AG09319 (cell line): ENCODE data around the gene PYM1.

Experiments
- DNase-seq: peaks from one replicate; pipeline ENCODE4 v3.0.0-alpha.2; 2010; ENCODE audit warnings: low read depth; ENCODE audit errors: extremely low read depth
- CTCF ChIP-seq: IDR thresholded peaks from 2 replicates; pipeline ENCODE4 v1.5.1; 2011; ENCODE audit warnings: low read depth, mild to moderate bottlenecking, inconsistent platforms, low read length, moderate library complexity

PYM1 gene

GRCh38 chr12:55970775-55971174 lies 43.1 kb upstream of the PYM1 start:
- no peak for TF ChIP-seq CTCF
- no peak for DNase-seq

GRCh38 chr12:55969356-55969755 lies 41.7 kb upstream of the PYM1 start:
- TF ChIP-seq CTCF = no peak
- no peak for DNase-seq

GRCh38 chr12:55966408-55967281 lies 39.0 kb upstream of the PYM1 start, which contains the start of gene CDK2:
Gene CDK2 (plus strand): TSS chr12:55966830. CDS start chr12:55967009, 179 bp downstream.
- DNase-seq = peak; percentile 31
- TF ChIP-seq CTCF = no peak

GRCh38 chr12:55965941-55966407 lies 38.3 kb upstream of the PYM1 start, which contains the start of gene PMEL:
Gene PMEL (minus strand): TSS chr12:55966042. CDS start chr12:55966011, 31 bp downstream.
- TF ChIP-seq CTCF = no peak
- DNase-seq = no peak

- TF ChIP-seq CTCF = no peak
- no peak for DNase-seq
Observed at GRCh38 chr12:55965240-55965639, 37.5 kb upstream of the PYM1 start.

- no peak for DNase-seq
Observed at GRCh38 chr12:55963760-55964159, 36.1 kb upstream of the PYM1 start.

More at GRCh38 chr12:55963760-55964159, 36.1 kb upstream of the PYM1 start:
- no peak for TF ChIP-seq CTCF
